LNCAP (cell line): ENCODE measurements around the gene FKBP14.

Source experiments
- CTCF ChIP-seq: fragments of 450-650 bp; IDR thresholded peaks from 2 replicates; pipeline ENCODE4 v1.5.1; 2017; ENCODE audit warnings: mild to moderate bottlenecking

Gene FKBP14

DNA sequence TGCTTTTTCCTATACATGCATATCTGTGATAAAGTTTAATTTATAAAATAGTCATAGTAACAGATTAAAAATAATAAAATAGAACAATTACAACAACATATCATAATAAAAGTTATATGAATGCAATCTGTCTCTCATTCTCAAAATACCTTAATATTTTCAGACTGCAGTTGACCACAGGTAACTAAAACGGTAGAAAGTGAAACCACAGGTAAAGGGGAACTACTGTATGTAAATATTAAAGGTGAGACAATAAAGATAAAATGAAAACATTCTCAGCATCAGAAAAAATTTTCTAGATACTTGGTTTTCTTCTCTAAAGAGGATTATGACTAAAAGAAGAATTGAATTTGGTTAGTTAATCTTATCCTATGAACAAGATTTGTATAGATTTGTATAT, 6.0 kb downstream of the FKBP14 start:
- TF ChIP-seq CTCF: no peak

DNA sequence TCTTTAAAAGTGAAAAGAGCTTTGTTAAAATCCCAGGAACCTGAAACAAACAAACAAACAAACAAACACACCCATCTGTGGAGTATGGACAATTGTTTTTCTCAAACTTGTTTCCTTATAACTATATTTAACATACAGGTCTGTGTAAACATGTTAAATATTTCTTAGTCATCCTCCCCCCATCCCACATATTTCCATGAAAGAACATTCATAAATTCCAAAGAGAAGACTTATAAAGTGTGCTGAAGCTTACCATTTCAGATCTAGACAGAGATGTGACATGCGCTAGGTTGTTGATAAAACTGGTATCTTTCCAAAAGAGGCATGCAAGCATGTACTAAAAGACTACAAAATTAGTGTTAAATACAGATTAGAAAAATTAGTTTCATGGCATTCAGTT, 6.5 kb downstream of the FKBP14 start:
- TF ChIP-seq CTCF: no peak

DNA sequence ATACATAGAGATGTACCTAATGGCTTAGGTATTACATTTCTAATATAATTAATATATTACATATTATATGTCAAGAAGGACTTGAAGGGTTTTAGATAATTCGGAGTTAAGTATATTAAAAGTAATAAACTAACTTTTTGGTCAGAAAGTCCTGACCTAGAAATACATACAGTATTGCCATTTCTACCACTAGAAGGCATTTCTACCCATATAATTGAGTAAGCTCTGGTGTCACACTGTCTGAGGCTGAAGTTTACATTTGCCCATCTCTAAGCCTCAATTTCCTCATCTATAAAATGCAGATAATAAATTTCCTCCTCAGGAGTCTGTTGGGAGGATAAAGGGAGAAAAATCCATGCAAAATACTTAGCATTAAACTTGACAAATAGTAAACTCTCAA, 7.1 kb downstream of the FKBP14 start:
- peak; percentile 22; the same call in 1 of the 2 replicates for TF ChIP-seq CTCF

- TF ChIP-seq CTCF: no peak
Measured at GRCh38 chr7:30018451-30018850, 8.1 kb downstream of the FKBP14 start.

DNA sequence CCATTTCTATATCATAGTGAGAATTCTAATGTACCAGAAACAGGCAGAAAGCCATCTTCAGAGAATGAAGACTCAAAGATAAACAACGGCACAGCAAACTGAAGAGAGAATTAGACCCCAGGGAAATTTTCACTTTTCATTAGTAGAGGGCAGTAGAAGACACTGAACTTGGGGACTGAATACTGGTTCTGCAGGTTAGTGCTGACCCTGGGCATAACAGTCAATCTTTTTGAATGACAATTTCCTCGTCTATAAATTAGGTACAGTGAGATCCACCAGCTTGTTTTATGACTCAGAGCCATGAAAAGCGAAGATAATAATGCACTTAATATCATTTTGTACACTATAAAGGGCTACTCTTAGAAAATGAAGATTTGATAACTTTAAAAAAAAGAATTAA, 13.7 kb downstream of the FKBP14 start:
- no peak for TF ChIP-seq CTCF

DNA sequence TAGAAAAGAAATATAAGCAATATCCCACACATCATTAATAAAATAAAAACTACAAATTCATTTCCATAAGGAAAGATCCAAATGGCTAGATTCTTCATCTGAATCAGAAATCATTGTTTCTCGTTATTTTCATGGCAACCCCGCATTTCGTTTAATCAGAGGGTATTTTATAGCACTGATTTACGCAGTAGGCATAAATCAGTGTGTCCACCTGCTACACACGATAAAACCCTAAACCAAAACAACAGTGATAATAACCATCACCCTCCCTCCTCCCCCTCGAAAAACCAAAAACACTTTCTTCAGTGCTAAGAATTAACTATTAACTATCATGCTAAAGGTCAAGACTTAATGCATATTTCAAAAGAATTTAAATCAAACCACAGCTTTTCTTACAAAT, 16.5 kb downstream of the FKBP14 start:
- TF ChIP-seq CTCF: no peak

DNA sequence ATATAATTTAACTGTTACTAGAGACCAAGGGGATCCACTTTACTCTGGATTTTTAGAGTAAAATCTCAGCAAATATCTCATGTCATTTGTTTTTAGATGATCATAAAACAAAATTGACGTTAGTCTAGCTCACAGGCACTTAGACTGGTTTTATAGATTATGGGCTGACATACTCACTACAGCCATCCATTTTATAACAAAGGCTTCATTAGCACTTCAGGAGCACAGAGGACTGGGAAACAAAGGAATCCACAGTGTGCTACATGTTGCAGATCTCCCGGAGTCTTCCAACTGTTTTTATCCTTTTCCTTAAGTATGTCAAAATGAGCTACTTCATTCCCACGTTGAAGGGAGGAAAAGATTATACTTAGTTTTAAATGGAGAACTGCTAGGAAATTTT, 21.0 kb downstream of the FKBP14 start:
- TF ChIP-seq CTCF: no peak

DNA sequence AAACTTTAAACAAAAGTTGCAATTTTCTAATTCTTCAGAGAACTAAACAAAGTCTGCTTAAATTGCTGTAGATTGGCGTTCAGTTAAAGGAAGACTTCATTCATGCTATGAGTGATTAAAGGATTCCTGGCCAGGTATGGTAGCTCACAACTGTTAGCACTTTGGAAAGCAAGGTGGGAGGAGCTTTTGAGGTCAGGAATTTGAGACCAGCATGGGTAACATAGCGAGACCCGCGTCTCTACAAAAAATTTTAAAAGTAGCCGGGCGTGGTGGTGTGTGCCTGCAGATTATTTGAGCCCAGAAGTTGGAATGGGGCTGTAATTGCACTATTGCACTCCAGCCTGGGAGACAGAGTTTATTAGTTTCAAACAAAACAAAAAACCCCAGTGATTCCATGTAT, 23.4 kb downstream of the FKBP14 start:
- no peak for TF ChIP-seq CTCF
